H1 (cell line): ENCODE data around the gene HIVEP2. TPM values are rescaled to one million over a fixed set of nuclear protein-coding genes. Genes with fewer than 3 reads are reported as not detected.
A peak's percentile ranks its signal among the peaks of the same experiment; 100 is the strongest.

Source experiments
- CTCF ChIA-PET: fragments of 300-600 bp; sonication (Branson Sonifier 250); formaldehyde crosslinking; loops from one replicate; lab custom pipeline; 2021; ENCODE audit not compliant: partially characterized antibody; lab: Charles Lee
- POLR2A ChIA-PET: fragments of 300-600 bp; sonication (Branson Sonifier 250); formaldehyde crosslinking; loops from one replicate; lab custom pipeline; 2021; ENCODE audit warnings: inconsistent platforms; ENCODE audit not compliant: partially characterized antibody; lab: Charles Lee
- DNase-seq, 2 experiments: peaks; one replicate each; pipeline versions ENCODE4 v3.0.0 to v3.0.0-alpha.2; 2010 to 2022; ENCODE audit warnings: low spot score in 2 of 2, low read depth in 1 of 2, mixed read lengths in 1 of 2
- FAIRE-seq: peaks from 2 replicates; lab custom pipeline; 2011; peaks lifted over from hg19 to GRCh38; lab: Jason Lieb, UNC
- H2AFZ ChIP-seq: 2 replicates; pipeline ENCODE4 v1.8.1; 2012; ENCODE audit warnings: low read length, inconsistent platforms
- H2AK5ac ChIP-seq: 2 replicates; pipeline ENCODE4 v1.6.1; 2013; ENCODE audit warnings: low read depth, low read length
- H2BK120ac ChIP-seq: replicated peaks from 2 replicates; pipeline ENCODE3; 2013; ENCODE audit warnings: low read depth, low read length, inconsistent platforms
- H2BK12ac ChIP-seq: 2 replicates; pipeline ENCODE4 v1.6.1; 2013; ENCODE audit warnings: low read depth, low read length
- H2BK15ac ChIP-seq: 2 replicates; pipeline ENCODE4 v1.6.1; 2013; ENCODE audit warnings: low read length
- H2BK20ac ChIP-seq: 2 replicates; pipeline ENCODE4 v1.6.1; 2013; ENCODE audit warnings: low read length
- H2BK5ac ChIP-seq: 2 replicates; pipeline ENCODE4 v1.6.1; 2013; ENCODE audit warnings: low read depth, low read length
- H3K14ac ChIP-seq: 2 replicates; pipeline ENCODE4 v1.6.1; 2013; ENCODE audit warnings: inconsistent platforms; ENCODE audit not compliant: insufficient read length
- H3K18ac ChIP-seq: 2 replicates; pipeline ENCODE4 v1.6.1; 2013; ENCODE audit warnings: low read length; ENCODE audit errors: extremely low read depth
- H3K23ac ChIP-seq: 2 replicates; pipeline ENCODE4 v1.6.1; 2013; ENCODE audit warnings: inconsistent platforms; ENCODE audit not compliant: insufficient read length
- H3K23me2 ChIP-seq: 2 replicates; pipeline ENCODE4 v1.6.1; 2013; ENCODE audit warnings: low read depth, low read length
- H3K27ac ChIP-seq: 2 replicates; pipeline ENCODE4 v1.6.1; 2011; ENCODE audit warnings: low read depth, low read length, inconsistent platforms
- H3K27me3 ChIP-seq, 4 experiments: replicated peaks in 1 of 4; 1 replicate in 1 of 4; 2 replicates in 3 of 4; pipeline versions ENCODE4 v1.6.1 to v1.8.1; 2011 to 2013; ENCODE audit warnings: low read length in 3 of 4, mild to moderate bottlenecking in 3 of 4, inconsistent platforms in 2 of 4, mixed read lengths in 2 of 4, moderate library complexity in 1 of 4; ENCODE audit not compliant: control insufficient read depth in 3 of 4, insufficient read depth in 3 of 4; ENCODE audit errors: extremely low read depth in 1 of 4
- H3K36me3 ChIP-seq, 4 experiments: 2 replicates each; pipeline versions ENCODE4 v1.6.1 to v1.8.1; 2011 to 2013; ENCODE audit warnings: mild to moderate bottlenecking in 4 of 4, low read length in 3 of 4, moderate library complexity in 2 of 4, control low read depth in 1 of 4, inconsistent platforms in 1 of 4; ENCODE audit not compliant: insufficient read depth in 4 of 4, control insufficient read depth in 2 of 4
- H3K4ac ChIP-seq: replicated peaks from 2 replicates; pipeline ENCODE3; 2013; ENCODE audit warnings: low read length, low read depth, mixed read lengths, inconsistent platforms; ENCODE audit not compliant: insufficient read length
- H3K4me1 ChIP-seq, 4 experiments: replicated peaks in 1 of 4; 1 replicate in 1 of 4; 2 replicates in 3 of 4; pipeline versions ENCODE4 v1.6.1 to v1.8.1; 2011 to 2013; ENCODE audit warnings: low read length in 3 of 4, inconsistent platforms in 2 of 4, mixed read lengths in 1 of 4; ENCODE audit not compliant: insufficient read depth in 4 of 4, control insufficient read depth in 3 of 4
- H3K4me2 ChIP-seq, 2 experiments: 2 replicates each; pipeline versions ENCODE4 v1.6.1 to v1.8.1; 2011 to 2013; ENCODE audit warnings: low read depth in 2 of 2, low read length in 2 of 2, control low read depth in 1 of 2, inconsistent platforms in 1 of 2, mild to moderate bottlenecking in 1 of 2; ENCODE audit not compliant: insufficient read depth in 1 of 2
- H3K4me3 ChIP-seq, 4 experiments: fragments of 200-600, 300-600 bp in 1 of 4; sonication (generic), shearing (Covaris generic), sonication (Bioruptor Twin) in 1 of 4; 2 replicates each; pipeline versions ENCODE4 v1.5.1 to v1.8.1; 2011 to 2016; ENCODE audit warnings: low read length in 4 of 4, low read depth in 3 of 4, control low read depth in 2 of 4, inconsistent platforms in 2 of 4, mild to moderate bottlenecking in 2 of 4, mixed read lengths in 1 of 4, moderate library complexity in 1 of 4; ENCODE audit not compliant: insufficient read depth in 2 of 4; ENCODE audit errors: extremely low read depth in 1 of 4
- H3K56ac ChIP-seq: replicated peaks from 2 replicates; pipeline ENCODE3; 2013; ENCODE audit warnings: low read depth, mild to moderate bottlenecking, mixed read lengths, low read length, inconsistent platforms; ENCODE audit not compliant: insufficient read length
- H3K79me1 ChIP-seq: 2 replicates; pipeline ENCODE4 v1.6.1; 2013; ENCODE audit warnings: low read depth, low read length, control low read depth
- H3K79me2 ChIP-seq, 2 experiments: 2 replicates each; pipeline versions ENCODE4 v1.6.1 to v1.8.1; 2012 to 2013; ENCODE audit warnings: low read length in 2 of 2, mild to moderate bottlenecking in 2 of 2, inconsistent platforms in 1 of 2; ENCODE audit not compliant: insufficient read depth in 2 of 2, control insufficient read depth in 1 of 2
- H3K9ac ChIP-seq, 4 experiments: replicated peaks in 1 of 4; 1 replicate in 1 of 4; 2 replicates in 3 of 4; pipeline versions ENCODE4 v1.6.1 to v1.8.1; 2011 to 2013; ENCODE audit warnings: low read depth in 3 of 4, low read length in 3 of 4, control low read depth in 2 of 4, mild to moderate bottlenecking in 2 of 4, moderate library complexity in 2 of 4, inconsistent platforms in 1 of 4; ENCODE audit errors: extremely low read depth in 1 of 4
- H3K9me3 ChIP-seq, 2 experiments: 2 replicates each; pipeline versions ENCODE4 v1.6.1 to v1.8.1; 2012 to 2013; ENCODE audit warnings: mild to moderate bottlenecking in 2 of 2, moderate library complexity in 2 of 2, control low read depth in 1 of 2, inconsistent platforms in 1 of 2, low read depth in 1 of 2, low read length in 1 of 2, mixed read lengths in 1 of 2; ENCODE audit not compliant: insufficient read depth in 2 of 2
- H4K20me1 ChIP-seq, 2 experiments: replicated peaks in 1 of 2; 2 replicates each; pipeline versions ENCODE3 to v1.8.1; 2011 to 2013; ENCODE audit warnings: inconsistent platforms in 2 of 2, low read length in 2 of 2, mild to moderate bottlenecking in 1 of 2; ENCODE audit not compliant: insufficient read depth in 2 of 2, control insufficient read depth in 1 of 2
- H4K5ac ChIP-seq: 2 replicates; pipeline ENCODE4 v1.6.1; 2013; ENCODE audit warnings: low read length, low read depth, mixed read lengths, inconsistent platforms; ENCODE audit not compliant: insufficient read length
- H4K8ac ChIP-seq: 2 replicates; pipeline ENCODE4 v1.8.0; 2013; ENCODE audit warnings: mild to moderate bottlenecking, moderate library complexity, low read length, inconsistent platforms; ENCODE audit not compliant: insufficient read depth; ENCODE audit errors: extremely low read depth
- H4K91ac ChIP-seq: replicated peaks from 2 replicates; pipeline ENCODE3; 2013; ENCODE audit warnings: low read length, mixed read lengths, inconsistent platforms; ENCODE audit not compliant: insufficient read length
- BCL11A ChIP-seq, 2 experiments: IDR thresholded peaks; one replicate each; pipeline ENCODE4 v1.6.1; 2011; ENCODE audit warnings: low read depth in 2 of 2, low read length in 2 of 2, mild to moderate bottlenecking in 2 of 2
- POU5F1 ChIP-seq: IDR thresholded peaks from 2 replicates; pipeline ENCODE4 v1.6.1; 2011; ENCODE audit warnings: low read depth, mild to moderate bottlenecking, low read length, moderate library complexity
- WGBS, 2 experiments: shearing (Covaris generic) in 1 of 2; methylation state at CpG; one replicate each; pipeline versions ENCODE4 v1.1.6 to v1.1.7; 2013 to 2015; ENCODE audit warnings: low lambda C conversion rate in 2 of 2, mixed read lengths in 2 of 2, inconsistent platforms in 1 of 2, low coverage in 1 of 2, missing lambda C conversion rate in 1 of 2; ENCODE audit not compliant: insufficient replicate concordance in 2 of 2, insufficient coverage in 1 of 2, insufficient read length in 1 of 2; ENCODE audit errors: extremely low coverage in 1 of 2, missing lambda C conversion rate in 1 of 2; 5-methylcytosine and 5-hydroxymethylcytosine counted together
- polyA plus RNA-seq, 7 experiments: library from polyadenylated mRNA; depleted of rRNA in 3 of 7; stranded (reverse) in 5 of 7; unstranded in 2 of 7; fragments of >200 nt in 5 of 7; fragments of 200-250 nt in 2 of 7; gene quantifications; 1 replicate in 5 of 7; 2 replicates in 1 of 7; 4 replicates in 1 of 7; pipeline versions ENCODE4 v1.2.1 to v1.2.3, GENCODE V29; 2011 to 2013; ENCODE audit warnings: missing spikeins in 2 of 7, mixed read lengths in 2 of 7
- total RNA-seq: library from RNA; stranded (reverse); fragmentation: NEBNext Ultra II Directional; extraction: Animal tissue kit (Norgen Biotek cat#: 25700); gene quantifications from 2 replicates; pipeline ENCODE4 v1.2.1, GENCODE V29; 2021

HIVEP2 gene
- total and polyA plus RNA-seq, 2 of the 8 experiments (the other 6 are each of a cell fraction or from before 2014, with no cell fraction given) = 2.2 to 6.1 TPM

DNA sequence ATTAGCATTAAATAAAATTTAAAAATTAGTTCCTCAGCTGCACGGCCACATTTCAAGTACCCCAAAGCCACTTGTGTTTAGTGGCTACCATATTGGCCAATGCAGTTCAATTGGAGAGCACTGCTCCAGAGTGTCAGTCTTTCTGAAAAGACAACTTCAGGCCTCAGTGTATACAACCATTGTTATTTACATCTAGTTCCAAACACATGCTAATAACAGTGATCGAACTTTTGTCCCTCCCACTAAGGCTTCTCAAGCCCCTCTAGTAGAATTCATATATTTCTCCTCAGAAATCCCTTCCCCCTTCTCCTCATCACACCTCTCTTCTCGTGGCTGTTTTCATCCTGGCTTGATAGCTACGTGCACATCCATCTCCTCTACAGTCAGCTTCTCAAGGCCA is 32.9 kb downstream of the HIVEP2 start:
- DNase-seq = no peak

More for the DNA sequence above, 32.9 kb downstream of the HIVEP2 start:
- CTCF ChIA-PET = interaction anchor here (1.1 kb wide), 1 partner anchor 63 kb away, joined by 3 read pairs; no protein-coding TSS in a partner anchor
- Histone ChIP-seq H4K8ac (no peak overlapping the region), H4K5ac (peak overlapping the region; percentile 42), H2BK15ac (no peak overlapping the region), H3K9me3 (peaks cover 3 to 8% of the 10 kb centered on the region in 2 experiments), H2BK5ac (no peak overlapping the region; the same call in 1 of the 2 replicates), H3K4me3 (no peak overlapping the region; a peak in 1 of 8 replicates), H2AK5ac (peak overlapping the region; percentile 94; the same call in 1 of the 2 replicates), H2BK12ac (0 out of 2 replicates have a peak overlapping the region, but pooled peaks have one; percentile 13), H3K4me2 (peak overlapping the region; percentile 3 to 33; a peak in 2 of 4 replicates), H3K56ac (no peak overlapping the region), H3K79me2 (peaks cover 0 to 13% of the 10 kb centered on the region in 2 experiments; a peak in 2 of 4 replicates), H4K91ac (no peak overlapping the region), H3K27ac (no peak overlapping the region), H4K20me1 (no peaks in the 10 kb centered on the region), H3K23ac (no peak overlapping the region), H3K14ac (no peak overlapping the region), H2AFZ (no peak overlapping the region), H3K18ac (peak overlapping the region; percentile 33; the same call in 1 of the 2 replicates), H2BK20ac (peak overlapping the region; percentile 24; the same call in 1 of the 2 replicates), H3K4ac (peak overlapping the region; percentile 2), H3K4me1 (peaks cover 0 to 13% (median 9%) of the 10 kb centered on the region in 4 experiments; a peak in 4 of 7 replicates), H3K36me3 (peaks cover 0 to 5% (median 0%) of the 10 kb centered on the region in 4 experiments; a peak in 1 of 8 replicates), H3K23me2 (no peaks in the 10 kb centered on the region; the same call in 1 of the 2 replicates), H2BK120ac (no peak overlapping the region), H3K9ac (no peak overlapping the region), H3K79me1 (no peaks in the 10 kb centered on the region), H3K27me3 (no peaks in the 10 kb centered on the region)
- WGBS, 2 experiments = 58% methylated on average over 4 of the region's 4 CpGs; no CpG with 5 or more reads in 1 of the 2 experiments
- no peak for TF ChIP-seq BCL11A (IDR thresholded peaks at IDR 0.05; ENCODE audit: low read depth in 2 of 2, low read length in 2 of 2)
- TF ChIP-seq POU5F1 = 0 out of 2 replicates have a peak, but pooled peaks have one; percentile 19
- FAIRE-seq = no peak
- POLR2A ChIA-PET = interaction anchor here (1.0 kb wide), 1 partner anchor 100 kb away, joined by 3 read pairs; no protein-coding TSS in a partner anchor
